ENCODE measurements around the gene CAGE1. TPM values are rescaled to one million over a fixed set of nuclear protein-coding genes. Genes with fewer than 3 reads are reported as not detected.

Gene CAGE1
- total and polyA plus RNA-seq, 10 of the 15 experiments (the other 5 are each of a cell fraction or from before 2014, with no cell fraction given): 0.03 to 0.42 (median 0.08) TPM; not detected in 3

- TF ChIP-seq ZNF687 (IDR thresholded peaks at IDR 0.05) (peak; percentile 80), ZBTB11 (CRISPR knock-in tag; IDR thresholded peaks at IDR 0.05) (peak; percentile 67), SP1 (IDR thresholded peaks at IDR 0.05; ENCODE audit: low read depth, low read length) (peak; percentile 11), PKNOX1 (IDR thresholded peaks at IDR 0.05) (peak; percentile 63), PAX5 (IDR thresholded peaks at IDR 0.05; ENCODE audit: borderline replicate concordance, low read depth, low read length) (no peak), IKZF1 (conservative IDR thresholded peaks at IDR 0.05) (peak; percentile 86), MTA3 (IDR thresholded peaks at IDR 0.05; ENCODE audit: borderline replicate concordance, low read length) (peak; percentile 50; the same call in 1 of the 2 replicates), TARDBP (IDR thresholded peaks at IDR 0.05; ENCODE audit: borderline replicate concordance) (0 out of 2 replicates have a peak, but pooled peaks have one; percentile 42), IRF3 (IDR thresholded peaks at IDR 0.05) (no peak), BMI1 (IDR thresholded peaks at IDR 0.05; ENCODE audit: borderline replicate concordance) (no peak), SREBF2 (IDR thresholded peaks at IDR 0.05; ENCODE audit: low read length) (peak; percentile 33; the same call in 1 of the 2 replicates), USF2 (IDR thresholded peaks at IDR 0.05; ENCODE audit: borderline replicate concordance, low read depth, low read length) (no peak), PML (IDR thresholded peaks at IDR 0.05; ENCODE audit: low read length) (peak; percentile 98), GABPA (IDR thresholded peaks at IDR 0.05; ENCODE audit: low read depth) (peak; percentile 97), RFX5 (IDR thresholded peaks at IDR 0.05; ENCODE audit: low read depth, low read length) (no peak), CTCF (IDR thresholded peaks at IDR 0.05 in 2 of 3, conservative IDR thresholded peaks at IDR 0.05 in 1 of 3; ENCODE audit: control insufficient read depth in 2 of 3, extremely low read depth in 1 of 3, insufficient read depth in 1 of 3, low read depth in 3 of 3, low read length in 3 of 3) (no peak), YBX1 (IDR thresholded peaks at IDR 0.05) (no peak)
Observed at GRCh38 chr6:7389451-7390225, at the start of gene CAGE1, which contains the start of gene RIOK1 (continued).

All from GM12878 (cell line).